Colonic mucosa (tissue), 4 donors: ENCODE measurements around the gene TMEM95. TPM values are rescaled to one million over a fixed set of nuclear protein-coding genes. Genes with fewer than 3 reads are reported as not detected.
A peak's percentile ranks its signal among the peaks of the same experiment; 100 is the strongest.

Source experiments
- DNase-seq: peaks from one replicate; pipeline ENCODE4 v3.0.0-alpha.2; 2020
- H3K27ac ChIP-seq: fragments of 200-600 bp; one replicate; pipeline ENCODE4 v1.8.0; 2021
- H3K27me3 ChIP-seq: fragments of 200-600 bp; one replicate; pipeline ENCODE4 v1.8.0; 2021
- H3K36me3 ChIP-seq: fragments of 200-600 bp; one replicate; pipeline ENCODE4 v1.8.0; 2021
- H3K4me1 ChIP-seq: fragments of 200-600 bp; one replicate; pipeline ENCODE4 v1.8.0; 2021; ENCODE audit warnings: mild to moderate bottlenecking
- H3K4me3 ChIP-seq: fragments of 200-600 bp; one replicate; pipeline ENCODE4 v1.8.0; 2021
- H3K9ac ChIP-seq, 2 donors: one replicate each; pipeline ENCODE4 v1.7.0; 2013; ENCODE audit warnings: control low read depth in 2 of 2, low read depth in 2 of 2, low read length in 2 of 2
- H3K9me3 ChIP-seq: fragments of 200-600 bp; one replicate; pipeline ENCODE4 v1.8.0; 2021
- intact Hi-C: fragments of 100-400 bp; cut with DNase I; formaldehyde crosslinking; loops from one replicate; pipeline ENCODE4 v1.14.1; 2022
- total RNA-seq, 2 donors: library from RNA; stranded (reverse); fragmentation: NEBNext Ultra II Directional in 1 of 2; extraction: Animal tissue kit (Norgen Biotek cat#: 25700) in 1 of 2; gene quantifications; one replicate each; pipeline ENCODE4 v1.2.1, GENCODE V29; 2021
- TF ChIP-seq, protein P1 (sequence below): fragments of 200-600 bp; IDR thresholded peaks from one replicate; pipeline ENCODE4 v1.8.0; 2022; ENCODE audit warnings: antibody characterized with exemption, mild to moderate bottlenecking
- donor health status: healthy.
- donor health status: DM: no; HTN: no; CAD: no.
- donor health status: DM: no; HTN: no; CAD: no.

Gene TMEM95
- total RNA-seq, 2 donors from 2014 or later, result not detected

DNA sequence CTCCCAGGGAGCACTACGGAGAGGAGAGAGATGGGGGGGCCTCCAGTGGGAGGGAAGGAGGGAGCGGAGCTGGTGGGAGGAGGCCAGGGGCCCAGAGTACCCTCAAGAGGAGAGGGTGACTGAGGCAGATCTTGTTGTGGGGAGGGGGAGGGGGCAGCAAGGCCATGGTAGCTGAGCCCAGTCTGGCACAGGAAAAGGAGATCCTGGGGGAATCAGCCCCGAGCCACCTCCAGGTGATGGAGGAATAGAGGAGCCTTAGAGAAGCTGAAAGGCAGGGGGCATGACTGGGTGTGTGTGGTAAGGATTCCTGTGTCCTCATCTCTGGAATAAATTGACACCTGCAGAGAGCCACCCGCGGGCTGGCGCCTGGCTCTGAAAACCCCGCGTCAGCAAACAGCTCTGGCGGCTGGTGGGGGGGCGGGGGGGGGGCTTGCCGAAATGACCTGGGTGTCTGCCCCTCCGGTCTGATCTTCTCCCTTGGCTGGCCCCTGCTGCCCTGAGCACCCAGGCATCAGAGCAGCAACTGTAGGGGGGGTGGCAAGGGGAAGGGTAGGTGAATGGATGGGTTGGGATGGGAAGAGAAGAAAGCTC is 51.4 kb downstream of the TMEM95 start:
- H3K27me3 ChIP-seq, result peaks cover 8% of the 10 kb centered on the region
- no peaks in the 10 kb centered on the region for H3K36me3 ChIP-seq
- peak overlapping the region in 1 of 2 donors; percentile 35 for H3K9ac ChIP-seq
- no peak for DNase-seq
- peaks cover 5% of the 10 kb centered on the region for H3K4me1 ChIP-seq
- intact Hi-C loops, result no loop called here
- no peak overlapping the region for H3K4me3 ChIP-seq
- TF ChIP-seq, protein P1, sequence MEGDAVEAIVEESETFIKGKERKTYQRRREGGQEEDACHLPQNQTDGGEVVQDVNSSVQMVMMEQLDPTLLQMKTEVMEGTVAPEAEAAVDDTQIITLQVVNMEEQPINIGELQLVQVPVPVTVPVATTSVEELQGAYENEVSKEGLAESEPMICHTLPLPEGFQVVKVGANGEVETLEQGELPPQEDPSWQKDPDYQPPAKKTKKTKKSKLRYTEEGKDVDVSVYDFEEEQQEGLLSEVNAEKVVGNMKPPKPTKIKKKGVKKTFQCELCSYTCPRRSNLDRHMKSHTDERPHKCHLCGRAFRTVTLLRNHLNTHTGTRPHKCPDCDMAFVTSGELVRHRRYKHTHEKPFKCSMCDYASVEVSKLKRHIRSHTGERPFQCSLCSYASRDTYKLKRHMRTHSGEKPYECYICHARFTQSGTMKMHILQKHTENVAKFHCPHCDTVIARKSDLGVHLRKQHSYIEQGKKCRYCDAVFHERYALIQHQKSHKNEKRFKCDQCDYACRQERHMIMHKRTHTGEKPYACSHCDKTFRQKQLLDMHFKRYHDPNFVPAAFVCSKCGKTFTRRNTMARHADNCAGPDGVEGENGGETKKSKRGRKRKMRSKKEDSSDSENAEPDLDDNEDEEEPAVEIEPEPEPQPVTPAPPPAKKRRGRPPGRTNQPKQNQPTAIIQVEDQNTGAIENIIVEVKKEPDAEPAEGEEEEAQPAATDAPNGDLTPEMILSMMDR, result no peak
- H3K27ac ChIP-seq, result no peak overlapping the region
- H3K9me3 ChIP-seq, result no peaks in the 10 kb centered on the region

Other genes with a start within 250 kb of the TMEM95 start
- gene ASGR2, start 240.3 kb upstream of the TMEM95 start, total RNA-seq, result under 1 TPM; 0.45 to 0.49 TPM
- 1 to 10 TPM in 1 of 2 donors, under 1 TPM in 1; 0.47 to 1.1 TPM for gene ASGR1, start 175.8 kb upstream of the TMEM95 start, total RNA-seq
- gene DLG4, start 135.3 kb upstream of the TMEM95 start, total RNA-seq, result 1 to 10 TPM; 4.8 to 5.6 TPM
- gene ACADVL, start 135.2 kb upstream of the TMEM95 start, total RNA-seq, result 100 to 1,000 TPM; 606 to 859 TPM
- gene DVL2, start 120.6 kb upstream of the TMEM95 start, total RNA-seq, result 10 to 100 TPM; 32.4 to 42.4 TPM
- gene PHF23, start 115.7 kb upstream of the TMEM95 start, total RNA-seq, result 10 to 100 TPM; 29.8 to 38.6 TPM
- gene GABARAP, start 112.7 kb upstream of the TMEM95 start, total RNA-seq, result 100 to 1,000 TPM; 378 to 513 TPM
- 100 to 1,000 TPM; 124 to 145 TPM for gene CTDNEP1, start 103.4 kb upstream of the TMEM95 start, total RNA-seq
- 10 to 100 TPM; 34.4 to 77.9 TPM for gene ELP5, start 102.9 kb upstream of the TMEM95 start, total RNA-seq
- gene CLDN7, start 92.7 kb upstream of the TMEM95 start, total RNA-seq, result 100 to 1,000 TPM; 798 to 919 TPM
- 1 to 10 TPM; 1.9 to 5.7 TPM for gene SLC2A4, start 73.4 kb upstream of the TMEM95 start, total RNA-seq
- 10 to 100 TPM; 22.1 to 40.4 TPM for gene YBX2, start 60.5 kb upstream of the TMEM95 start, total RNA-seq
- 100 to 1,000 TPM; 367 to 917 TPM for gene EIF5A, start 47.5 kb upstream of the TMEM95 start, total RNA-seq
- gene GPS2, start 39.8 kb upstream of the TMEM95 start, total RNA-seq, result 10 to 100 TPM; 53.8 to 85.7 TPM
- gene NEURL4, start 25.8 kb upstream of the TMEM95 start, total RNA-seq, result 10 to 100 TPM; 30.2 to 55.8 TPM
- gene ACAP1, start 18.6 kb upstream of the TMEM95 start, total RNA-seq, result 10 to 100 TPM in 1 of 2 donors, 1 to 10 TPM in 1; 7.4 to 12.1 TPM
- 10 to 100 TPM in 1 of 2 donors, 1 to 10 TPM in 1; 5.6 to 12.6 TPM for gene KCTD11, start 3.0 kb upstream of the TMEM95 start, total RNA-seq
- gene TNK1, start 25.9 kb downstream of the TMEM95 start, total RNA-seq, result 10 to 100 TPM; 18.0 to 22.6 TPM
- gene PLSCR3, start 39.4 kb downstream of the TMEM95 start, total RNA-seq, result 10 to 100 TPM; 11.0 to 12.0 TPM
- gene TMEM256, start 48.9 kb downstream of the TMEM95 start, total RNA-seq, result 100 to 1,000 TPM in 1 of 2 donors, 10 to 100 TPM in 1; 88.2 to 101 TPM
- 1 to 10 TPM; 2.5 to 5.0 TPM for gene NLGN2, start 52.7 kb downstream of the TMEM95 start, total RNA-seq
- gene SPEM1, start 65.2 kb downstream of the TMEM95 start, total RNA-seq, result not detected
- not detected for gene SPEM2, start 70.5 kb downstream of the TMEM95 start, total RNA-seq
- not detected for gene SPEM3, start 73.7 kb downstream of the TMEM95 start, total RNA-seq
- gene TMEM102, start 80.3 kb downstream of the TMEM95 start, total RNA-seq, result 10 to 100 TPM; 20.4 to 20.6 TPM
- gene FGF11, start 84.4 kb downstream of the TMEM95 start, total RNA-seq, result 1 to 10 TPM; 1.2 to 1.6 TPM
- gene CHRNB1, start 89.9 kb downstream of the TMEM95 start, total RNA-seq, result 1 to 10 TPM; 4.3 to 6.1 TPM
- gene ZBTB4, start 124.5 kb downstream of the TMEM95 start, total RNA-seq, result 10 to 100 TPM; 12.9 to 26.7 TPM
- gene SLC35G6, start 126.3 kb downstream of the TMEM95 start, total RNA-seq, result not detected
- gene POLR2A, start 129.2 kb downstream of the TMEM95 start, total RNA-seq, result 100 to 1,000 TPM in 1 of 2 donors, 10 to 100 TPM in 1; 73.5 to 137 TPM
- 10 to 100 TPM; 11.4 to 18.3 TPM for gene TNFSF12, start 193.9 kb downstream of the TMEM95 start, total RNA-seq
- gene TNFSF13, start 203.6 kb downstream of the TMEM95 start, total RNA-seq, result 100 to 1,000 TPM in 1 of 2 donors, 10 to 100 TPM in 1; 67.5 to 125 TPM
- 10 to 100 TPM; 25.7 to 56.6 TPM for gene SENP3, start 206.8 kb downstream of the TMEM95 start, total RNA-seq
- gene CD68, start 224.5 kb downstream of the TMEM95 start, total RNA-seq, result 10 to 100 TPM; 37.7 to 56.6 TPM
- 100 to 1,000 TPM in 1 of 2 donors, 10 to 100 TPM in 1; 80.1 to 111 TPM for gene MPDU1, start 228.7 kb downstream of the TMEM95 start, total RNA-seq
- 1 to 10 TPM in 1 of 2 donors, under 1 TPM in 1; 0.61 to 1.0 TPM for gene SOX15, start 234.9 kb downstream of the TMEM95 start, total RNA-seq